ENCODE data around the gene TSPAN10. TPM values are rescaled to one million over a fixed set of nuclear protein-coding genes. Genes with fewer than 3 reads are reported as not detected.

TSPAN10 gene
- total and polyA plus RNA-seq, 2 of the 13 experiments (the other 11 are each of a cell fraction or from before 2014, with no cell fraction given), result 0.54 to 0.75 TPM

GRCh38 chr17:81684442-81684911 is 47.5 kb downstream of the TSPAN10 start (continued):
- 0 out of 2 replicates have a peak, but pooled peaks have one; percentile 16 for TF ChIP-seq ATF7-NPFF (CRISPR knock-in tag; IDR thresholded peaks at IDR 0.05; ENCODE audit: low read depth)
- TF ChIP-seq RBAK (CRISPR knock-in tag; IDR thresholded peaks at IDR 0.05), result no peak
- 0 out of 2 replicates have a peak, but pooled peaks have one; percentile 0 for TF ChIP-seq ZNF431 (CRISPR knock-in tag; IDR thresholded peaks at IDR 0.05; ENCODE audit: borderline replicate concordance, low read depth)
- TF ChIP-seq DNMT1 (CRISPR knock-in tag; IDR thresholded peaks at IDR 0.05), result peak; percentile 6; the same call in 1 of the 2 replicates
- TF ChIP-seq TFE3 (CRISPR knock-in tag; IDR thresholded peaks at IDR 0.05), result peak; percentile 52; the same call in 1 of the 2 replicates
- TF ChIP-seq TFDP1 (CRISPR knock-in tag; IDR thresholded peaks at IDR 0.05; ENCODE audit: borderline replicate concordance), result peak; percentile 80
- TF ChIP-seq ZNF781 (CRISPR knock-in tag; IDR thresholded peaks at IDR 0.05; ENCODE audit: borderline replicate concordance, not compliant biosample characterization), result peak; percentile 21
- 0 out of 2 replicates have a peak, but pooled peaks have one; percentile 34 for TF ChIP-seq NFKBIZ (CRISPR knock-in tag; IDR thresholded peaks at IDR 0.05)
- peak; percentile 9; the same call in 1 of the 2 replicates for TF ChIP-seq ZIK1 (CRISPR knock-in tag; IDR thresholded peaks at IDR 0.05; ENCODE audit: borderline replicate concordance, low read depth)
- no peak for TF ChIP-seq ATF5 (CRISPR knock-in tag; IDR thresholded peaks at IDR 0.05; ENCODE audit: low read depth)
- no peak for TF ChIP-seq MTERF4 (CRISPR knock-in tag; IDR thresholded peaks at IDR 0.05)
- peak; percentile 26; the same call in 1 of the 2 replicates for TF ChIP-seq SKIL (CRISPR knock-in tag; IDR thresholded peaks at IDR 0.05; ENCODE audit: borderline replicate concordance)
- TF ChIP-seq AHR (CRISPR knock-in tag; IDR thresholded peaks at IDR 0.05), result 0 out of 2 replicates have a peak, but pooled peaks have one; percentile 40
- TF ChIP-seq ZNF737 (CRISPR knock-in tag; IDR thresholded peaks at IDR 0.05; ENCODE audit: borderline replicate concordance), result 0 out of 2 replicates have a peak, but pooled peaks have one; percentile 16
- peak; percentile 23; the same call in 1 of the 2 replicates for TF ChIP-seq HDAC2 (CRISPR knock-in tag; IDR thresholded peaks at IDR 0.05)
- TF ChIP-seq TBL1XR1 (IDR thresholded peaks at IDR 0.05; ENCODE audit: borderline replicate concordance, low read length, partially characterized antibody), result no peak
- TF ChIP-seq BHLHE40 (IDR thresholded peaks at IDR 0.05; ENCODE audit: low read length), result peak; percentile 63
- TF ChIP-seq HNF1B (CRISPR knock-in tag; IDR thresholded peaks at IDR 0.05), result 0 out of 2 replicates have a peak, but pooled peaks have one; percentile 32
- TF ChIP-seq SSRP1 (CRISPR knock-in tag; IDR thresholded peaks at IDR 0.05), result 0 out of 2 replicates have a peak, but pooled peaks have one; percentile 7
- 0 out of 2 replicates have a peak, but pooled peaks have one; percentile 23 for TF ChIP-seq ZNF703 (CRISPR knock-in tag; IDR thresholded peaks at IDR 0.05; ENCODE audit: borderline replicate concordance)
- TF ChIP-seq ZNF326 (CRISPR knock-in tag; IDR thresholded peaks at IDR 0.05; ENCODE audit: borderline replicate concordance), result no peak

All from HepG2 (cell line).